HG03139 (cell line): ENCODE results near the gene NEGR1.

ENCODE experiments used
- ATAC-seq: cut with Tn5 transposase; IDR thresholded peaks from one replicate; pipeline ENCODE4 v1.9.1; 2021; ENCODE audit not compliant: unreplicated experiment

NEGR1 gene

DNA sequence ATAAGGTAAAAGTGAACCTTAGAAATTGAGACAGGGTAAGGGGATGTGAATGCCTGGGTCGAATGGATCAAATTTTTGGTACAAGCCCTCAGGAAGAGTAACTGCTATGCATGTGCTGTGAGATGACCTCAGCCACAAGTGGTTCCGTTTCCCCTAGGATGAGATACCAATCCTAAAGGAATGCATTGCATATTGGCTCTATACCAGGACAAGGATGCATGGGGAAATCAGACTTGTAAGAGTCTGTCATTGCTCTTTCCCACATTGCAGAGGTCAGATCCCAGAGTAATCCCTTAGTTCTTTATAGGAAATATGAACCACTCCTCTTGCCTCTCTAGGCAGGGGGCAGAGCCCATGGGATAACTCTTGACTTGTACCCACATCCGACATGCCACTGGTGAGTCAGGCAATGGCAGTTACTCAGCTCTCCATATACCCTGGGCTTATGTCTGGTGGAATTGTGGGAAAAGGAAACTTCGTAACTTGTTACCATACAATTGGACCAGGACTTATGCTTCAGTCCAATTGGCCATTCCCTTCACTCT, 773.2 kb downstream of the NEGR1 start:
- ATAC-seq = no peak

- no peak for ATAC-seq
Observed at GRCh38 chr1:71502006-71502405, 780.3 kb downstream of the NEGR1 start.

DNA sequence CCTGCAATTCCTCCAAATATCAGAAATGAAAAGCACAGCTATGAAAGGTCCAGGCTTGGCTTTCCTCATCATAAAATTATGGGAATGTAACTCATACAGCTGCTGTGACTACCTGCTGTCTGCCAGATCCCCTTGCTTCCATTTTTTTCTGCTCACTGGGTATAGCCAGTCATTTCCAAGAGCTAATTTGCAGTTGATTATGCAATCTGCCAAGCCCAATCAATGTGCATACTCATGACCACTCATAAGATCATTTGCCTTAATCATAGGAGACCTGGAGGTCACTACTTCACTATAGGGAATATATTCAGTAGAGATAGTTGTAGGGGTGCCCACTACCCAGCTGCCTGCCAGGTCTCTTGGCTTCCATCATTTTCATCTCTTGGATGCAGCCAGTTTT, 783.8 kb downstream of the NEGR1 start:
- ATAC-seq = no peak

- ATAC-seq = no peak
Observed at GRCh38 chr1:71494163-71494562, 788.2 kb downstream of the NEGR1 start.

- ATAC-seq = no peak
Observed at GRCh38 chr1:71492298-71493041, 789.9 kb downstream of the NEGR1 start.

DNA sequence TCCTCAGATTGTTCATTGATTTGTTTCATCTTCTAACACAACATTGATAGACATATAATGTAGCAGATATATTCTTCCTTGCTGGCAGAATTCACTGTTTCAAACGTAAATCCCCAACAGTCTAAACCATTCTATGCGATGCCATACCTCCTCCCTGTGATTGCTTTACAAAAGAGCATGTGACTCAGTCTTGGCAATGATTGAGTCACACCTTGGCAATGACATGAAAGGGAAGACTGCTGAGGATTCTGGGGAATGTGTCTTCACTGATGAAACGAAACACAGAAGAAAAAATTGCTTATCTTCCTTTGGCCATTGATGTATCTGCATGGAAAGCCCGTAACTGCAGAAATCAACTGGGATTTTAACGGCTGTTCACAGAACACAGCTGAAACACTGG, 791.9 kb downstream of the NEGR1 start:
- ATAC-seq = no peak

DNA sequence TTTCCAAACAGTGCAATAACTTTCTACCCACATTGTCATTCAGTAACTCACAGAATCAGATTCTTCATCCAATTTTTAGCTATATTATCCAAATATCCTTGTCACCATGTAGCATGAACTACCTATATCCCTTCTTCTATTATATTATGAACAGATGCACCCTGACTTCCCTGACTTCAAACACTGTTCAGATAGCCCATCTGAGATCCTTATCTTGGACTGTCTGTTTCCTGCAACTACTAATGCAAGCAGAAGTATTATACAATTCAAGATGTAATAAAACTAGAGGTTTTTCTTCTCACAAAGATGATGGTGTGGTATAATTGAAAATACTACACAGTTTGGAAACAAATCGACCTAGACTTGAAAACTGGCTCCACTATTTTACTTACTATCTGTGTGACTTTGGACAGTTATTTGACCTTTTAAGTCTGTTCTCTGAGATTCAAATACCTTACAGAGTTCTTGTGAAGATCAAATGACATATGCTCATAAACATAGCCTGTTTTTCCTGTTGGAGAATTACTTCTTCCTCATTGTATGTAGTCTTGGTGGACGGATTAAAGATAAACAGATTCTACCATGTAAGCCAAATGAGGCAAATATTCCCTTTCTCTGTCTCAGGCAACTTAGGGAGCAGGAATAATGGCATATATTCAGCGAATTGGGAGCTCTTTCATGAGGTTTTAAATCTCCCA, 793.6 kb downstream of the NEGR1 start:
- no peak for ATAC-seq

GRCh38 chr1:71473331-71473730, 809.0 kb downstream of the NEGR1 start:
- no peak for ATAC-seq

DNA sequence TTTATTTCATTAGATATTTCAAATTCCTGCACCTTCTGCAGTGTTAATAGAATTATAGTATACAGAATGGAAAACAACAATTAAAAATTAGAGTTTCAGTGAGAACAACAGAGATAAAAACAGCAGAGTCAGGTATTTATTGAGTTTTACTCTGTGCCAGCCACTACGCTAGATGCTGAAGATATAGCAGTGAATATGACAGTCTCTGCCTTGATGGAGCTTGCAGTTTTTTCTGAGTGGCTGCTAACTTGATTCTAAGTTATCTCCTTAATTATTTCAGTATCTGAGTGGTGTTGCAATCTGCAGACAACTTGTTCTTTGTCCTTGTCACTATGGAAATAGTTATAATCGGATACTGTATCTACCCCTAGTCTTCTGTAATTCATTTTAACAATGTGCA, 817.2 kb downstream of the NEGR1 start:
- ATAC-seq = no peak

DNA sequence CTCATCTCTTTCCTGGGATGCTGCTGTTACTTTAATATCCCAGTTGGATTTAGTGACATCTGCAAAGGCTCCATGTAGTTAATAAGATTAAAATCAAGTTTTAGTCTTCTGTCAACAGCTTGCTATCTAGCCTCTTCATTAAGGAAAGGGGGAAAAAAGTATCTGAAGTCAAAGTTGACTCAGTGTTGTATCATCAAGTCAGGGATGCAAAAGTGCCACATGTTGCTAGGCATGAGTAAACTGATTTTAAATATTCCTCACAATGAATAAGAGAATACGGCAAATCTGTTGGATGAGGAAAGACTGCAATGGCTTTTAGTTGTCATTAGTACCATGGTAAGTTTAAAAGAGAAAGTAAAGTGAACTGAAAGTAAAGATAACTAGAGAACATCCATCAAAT, 818.3 kb downstream of the NEGR1 start:
- no peak for ATAC-seq

- ATAC-seq = no peak
Observed at GRCh38 chr1:71463144-71463543, 819.2 kb downstream of the NEGR1 start.

DNA sequence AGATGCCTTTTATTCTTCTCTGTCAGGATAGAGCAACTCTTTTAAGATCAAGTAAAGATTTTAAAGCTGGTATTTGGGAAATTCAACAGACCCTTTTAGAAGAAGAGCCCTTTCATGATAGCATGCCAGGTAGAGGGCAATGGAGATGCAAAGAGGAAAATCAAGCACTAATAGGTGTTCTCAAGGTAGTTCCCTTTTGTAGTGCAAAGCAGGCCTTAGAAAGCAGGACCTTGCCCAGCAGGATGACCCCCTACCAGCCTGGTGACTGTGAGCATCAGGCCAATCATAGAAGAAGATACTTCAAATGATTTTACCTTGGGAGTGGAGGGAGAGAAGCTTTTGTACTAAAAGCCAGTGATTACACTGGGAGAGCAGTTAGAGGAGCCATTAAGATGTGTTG, 820.1 kb downstream of the NEGR1 start:
- no peak for ATAC-seq

DNA sequence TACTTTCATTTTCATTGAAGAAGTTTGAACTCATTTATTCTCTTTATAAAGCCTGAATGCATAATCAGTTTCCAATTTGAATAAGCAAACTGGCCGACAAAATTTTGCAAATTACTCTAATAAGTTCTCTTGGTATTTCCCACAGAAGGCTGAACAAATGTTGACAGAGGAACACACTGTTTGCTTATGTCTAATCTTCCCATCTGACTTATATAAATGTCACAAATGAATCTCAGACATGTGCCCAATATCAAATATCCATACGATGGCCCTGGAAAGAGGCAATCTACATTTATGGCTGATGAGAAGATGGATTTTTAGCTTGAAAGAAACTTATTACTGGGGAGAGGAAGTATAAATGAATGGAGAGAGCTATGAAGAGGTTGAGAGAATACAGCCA, 820.9 kb downstream of the NEGR1 start:
- ATAC-seq = no peak

DNA sequence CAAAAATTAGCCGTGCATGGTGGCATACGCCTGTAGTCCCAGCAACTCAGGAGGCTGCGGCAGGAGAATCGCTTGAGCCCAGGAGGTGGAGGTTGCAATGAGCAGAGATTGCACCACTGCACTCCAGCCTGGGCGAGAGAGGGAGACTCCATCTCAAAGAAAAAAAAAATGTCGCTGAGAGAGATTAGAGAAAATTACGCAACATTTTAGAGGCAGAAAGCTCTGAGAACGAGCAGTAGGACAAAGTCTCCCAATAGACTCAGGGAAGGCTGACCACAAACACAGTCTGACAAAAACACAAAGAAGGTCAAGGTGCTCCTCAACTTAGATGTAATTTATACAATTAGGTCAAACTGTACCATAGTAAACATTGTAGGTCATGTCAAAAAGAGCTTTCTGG, 833.9 kb downstream of the NEGR1 start:
- ATAC-seq = no peak

DNA sequence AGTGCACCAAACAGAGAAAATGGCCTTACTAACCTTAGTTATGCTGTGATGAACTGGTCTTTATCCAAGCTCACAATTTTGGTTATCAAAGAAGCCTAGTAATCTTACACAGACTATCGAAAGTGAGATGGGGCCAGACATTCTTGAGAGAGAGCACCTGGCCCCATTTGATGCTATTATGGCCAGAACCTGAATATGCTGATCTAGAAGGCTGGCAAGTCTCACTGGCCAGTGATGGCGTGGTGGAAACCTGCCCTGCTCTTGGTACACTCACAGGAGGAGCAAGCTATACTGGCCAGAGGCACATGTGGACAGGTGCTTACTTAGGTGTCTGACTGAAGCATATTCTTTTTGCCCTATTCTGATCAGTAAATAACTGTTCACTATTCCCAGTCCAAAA, 843.7 kb downstream of the NEGR1 start:
- ATAC-seq = no peak

- ATAC-seq = no peak
Observed at GRCh38 chr1:71435951-71436350, 846.4 kb downstream of the NEGR1 start.

DNA sequence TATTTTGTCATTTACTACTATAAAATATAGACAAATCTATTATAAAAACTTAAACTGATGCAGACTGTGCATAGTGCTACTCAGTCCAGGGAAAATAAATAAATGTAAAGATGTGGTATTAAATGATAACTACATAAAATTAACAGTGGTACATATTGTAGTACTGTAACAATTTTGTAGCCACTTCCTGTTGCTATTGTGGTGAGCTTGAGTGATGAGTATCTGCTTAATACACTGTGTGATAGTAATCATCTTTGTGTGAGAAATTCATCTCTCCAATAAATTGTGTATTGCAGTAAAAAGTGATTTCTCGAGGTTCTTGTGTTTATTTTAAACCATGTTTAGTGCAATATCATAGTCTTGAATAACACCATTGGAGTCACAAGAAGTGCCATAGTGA, 848.1 kb downstream of the NEGR1 start:
- ATAC-seq = no peak

- no peak for ATAC-seq
Observed at GRCh38 chr1:71428029-71428428, 854.3 kb downstream of the NEGR1 start.

DNA sequence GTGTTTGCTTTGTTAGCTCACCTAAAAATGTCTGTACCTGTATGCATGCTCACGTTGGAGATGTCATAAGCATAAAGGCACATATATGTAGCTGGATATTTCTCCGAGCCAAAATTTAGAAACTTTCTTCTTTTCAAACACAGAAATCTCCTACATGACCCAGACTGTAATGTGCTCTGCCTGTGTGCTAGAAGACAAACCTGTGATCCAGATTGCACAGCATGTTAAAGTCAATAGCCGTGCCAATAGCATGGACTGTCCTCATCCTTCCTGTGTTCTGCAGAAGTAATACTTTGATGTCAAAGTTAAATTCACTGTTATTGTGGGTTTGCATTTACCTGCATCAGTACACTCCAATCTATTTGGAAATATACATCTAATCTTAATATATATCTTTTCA, 855.3 kb downstream of the NEGR1 start:
- no peak for ATAC-seq

- no peak for ATAC-seq
Observed at GRCh38 chr1:71424536-71424935, 857.8 kb downstream of the NEGR1 start.

DNA sequence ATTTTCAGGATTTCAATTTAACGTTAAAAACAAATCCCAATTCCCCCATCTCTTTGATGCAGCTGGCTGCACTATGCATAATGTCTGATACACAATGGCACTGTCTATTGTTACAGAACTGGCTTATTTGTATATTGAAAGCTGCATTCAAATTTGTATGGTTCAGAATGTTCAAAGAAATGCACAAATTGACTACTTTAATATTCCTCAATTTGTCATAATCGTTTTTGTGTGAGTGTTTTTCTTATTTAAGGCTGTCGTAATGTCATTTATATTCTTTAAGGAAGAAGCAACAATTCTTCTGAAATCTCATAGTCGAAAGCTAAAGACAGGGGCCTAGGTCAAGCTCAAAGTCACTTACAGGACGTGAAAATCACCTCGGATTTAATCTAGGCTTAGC, 860.1 kb downstream of the NEGR1 start:
- no peak for ATAC-seq

DNA sequence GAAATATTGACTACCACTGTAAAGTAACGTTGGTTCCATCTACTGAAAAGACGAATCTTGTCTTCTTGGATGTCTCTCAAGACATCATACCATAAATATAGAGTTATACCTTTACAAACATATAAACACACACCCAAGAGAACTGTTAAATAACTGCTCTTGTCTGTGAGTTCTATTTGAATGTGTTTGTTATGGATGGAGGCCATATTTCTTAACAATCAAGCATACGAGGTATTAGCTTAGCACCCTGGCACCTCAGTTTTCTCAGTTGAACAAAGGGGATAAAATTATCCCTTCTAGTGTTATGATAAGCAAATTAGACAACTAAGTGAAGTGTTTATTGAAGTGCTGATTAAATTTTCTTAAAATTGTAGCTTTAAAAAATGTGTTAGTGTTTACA, 864.9 kb downstream of the NEGR1 start:
- ATAC-seq = no peak

GRCh38 chr1:71414179-71414578, 868.2 kb downstream of the NEGR1 start:
- no peak for ATAC-seq
